Spleen (tissue), 11 donors: ENCODE measurements around the gene SCUBE1. TPM values are rescaled to one million over a fixed set of nuclear protein-coding genes. Genes with fewer than 3 reads are reported as not detected.

Source experiments
- DNase-seq: peaks from one replicate; pipeline ENCODE4 v3.0.0-alpha.2; 2020
- H3K27ac ChIP-seq, 8 donors: fragments of 200-600 bp; sonication (generic) in 7 of 8; 1 replicate in 4 of 8; 2 replicates in 4 of 8; pipeline versions ENCODE4 v1.5.0 to v1.8.0; 2016 to 2021; ENCODE audit warnings: inconsistent platforms in 4 of 8, mild to moderate bottlenecking in 4 of 8, moderate library complexity in 1 of 8
- H3K27me3 ChIP-seq, 7 donors: fragments of 200-600 bp; sonication (generic) in 6 of 7; replicated peaks in 1 of 7; 1 replicate in 4 of 7; 2 replicates in 3 of 7; pipeline versions ENCODE4 v1.5.0 to v1.8.0; 2016 to 2021; ENCODE audit warnings: inconsistent platforms in 3 of 7, mild to moderate bottlenecking in 1 of 7
- H3K36me3 ChIP-seq, 6 donors: fragments of 200-600 bp; sonication (generic) in 5 of 6; 1 replicate in 4 of 6; 2 replicates in 2 of 6; pipeline versions ENCODE4 v1.5.0 to v1.8.0; 2016 to 2021; ENCODE audit warnings: inconsistent platforms in 2 of 6
- H3K4me1 ChIP-seq, 6 donors: fragments of 200-600 bp; sonication (generic) in 5 of 6; 1 replicate in 3 of 6; 2 replicates in 3 of 6; pipeline versions ENCODE4 v1.5.0 to v1.8.0; 2016 to 2021; ENCODE audit warnings: inconsistent platforms in 3 of 6
- H3K4me3 ChIP-seq, 8 donors: fragments of 200-600 bp; sonication (generic) in 7 of 8; 1 replicate in 4 of 8; 2 replicates in 4 of 8; pipeline versions ENCODE4 v1.5.0 to v1.8.0; 2016 to 2021; ENCODE audit warnings: inconsistent platforms in 4 of 8, mild to moderate bottlenecking in 4 of 8, moderate library complexity in 2 of 8
- H3K9me3 ChIP-seq, 8 donors: fragments of 200-600 bp; sonication (generic) in 7 of 8; 1 replicate in 4 of 8; 2 replicates in 4 of 8; pipeline versions ENCODE4 v1.5.0 to v1.8.0; 2016 to 2021; ENCODE audit warnings: inconsistent platforms in 4 of 8
- CTCF ChIP-seq, 11 experiments: fragments of 200-600 bp in 7 of 11; fragments of 450-650 bp in 4 of 11; sonication (generic) in 4 of 11; IDR thresholded peaks in 8 of 11; conservative IDR thresholded peaks in 3 of 11; 1 replicate in 7 of 11; 2 replicates in 4 of 11; pipeline versions ENCODE4 v1.4.0 to v1.8.0; 2016 to 2021; ENCODE audit warnings: antibody characterized with exemption in 11 of 11, inconsistent platforms in 4 of 11, mild to moderate bottlenecking in 1 of 11
- POLR2A ChIP-seq, 3 donors: fragments of 450-650 bp; IDR thresholded peaks; one replicate each; pipeline ENCODE4 v1.5.1; 2017; ENCODE audit warnings: antibody characterized with exemption in 3 of 3, mild to moderate bottlenecking in 1 of 3
- POLR2AphosphoS5 ChIP-seq, 3 donors: sonication (generic); formaldehyde crosslinking; IDR thresholded peaks; one replicate each; pipeline ENCODE4 v1.5.1; 2017; ENCODE audit warnings: antibody characterized with exemption in 3 of 3
- WGBS, 5 donors: extraction: QIAGEN DNeasy Blood & Tissue Kit in 3 of 5; methylation state at CpG; one replicate each; pipeline versions ENCODE4 v1.1.5 to v1.1.7; 2013 to 2018; 5-methylcytosine and 5-hydroxymethylcytosine counted together
- intact Hi-C: fragments of 100-400 bp; cut with DNase I; formaldehyde crosslinking; loops from one replicate; pipeline ENCODE4 v1.15.0; 2023; ENCODE audit warnings: low total_unique reads
- polyA plus RNA-seq, 3 donors: library from polyadenylated mRNA; stranded (reverse); fragments of 200-250 nt; gene quantifications; one replicate each; pipeline ENCODE4 v1.2.1, GENCODE V29; 2013
- total RNA-seq, 7 donors: library from RNA; depleted of rRNA in 3 of 7; stranded (reverse); fragments of >200 nt in 3 of 7; fragmentation: NEBNext Ultra II Directional in 4 of 7; extraction: Animal tissue kit (Norgen Biotek cat#: 25700) in 4 of 7; gene quantifications; one replicate each; pipeline versions ENCODE4 v1.1.0 to v1.2.1, GENCODE V29; 2016 to 2021
- donor health status: healthy with polysubstance abuse.
- donor health status: DM: no; HTN: no; CAD: no; lungs with moderate emphysema.
- donor health status: DM: no; HTN: no; CAD: no.
- donor health status: Bipolar disorder and iron deficiency.
- donor health status: healthy.
- donor health status: DM: no; HTN: no; CAD: no.
- donor health status: DM: yes; HTN: yes; CAD: no.

The SCUBE1 gene
- total and polyA plus RNA-seq, 10 donors: 0.46 to 43.5 (median 15.9) TPM

GRCh38 chr22:43158778-43159483, 184.2 kb downstream of the SCUBE1 start:
- Histone ChIP-seq H3K4me1 (peaks cover 0 to 83% (median 42%) of the 10 kb centered on the region in 6 donors), H3K36me3 (peaks cover 0 to 70% (median 8%) of the 10 kb centered on the region in 6 donors), H3K27me3 (no peaks in the 10 kb centered on the region), H3K27ac (peak overlapping the region in 1 of 8 donors; percentile 23), H3K4me3 (no peak overlapping the region), H3K9me3 (no peaks in the 10 kb centered on the region)
- TF ChIP-seq CTCF (IDR thresholded peaks at IDR 0.05 in 8 of 11, conservative IDR thresholded peaks at IDR 0.05 in 3 of 11) (no peak), POLR2AphosphoS5 (IDR thresholded peaks at IDR 0.05) (peak in 1 of 3 donors; percentile 34)
- 83 to 94% (median 90%) methylated on average over 7 to 24 of the region's 24 CpGs for WGBS, 5 donors
- DNase-seq: no peak
- intact Hi-C loops: no loop called here

- peaks cover 0 to 62% (median 6%) of the 10 kb centered on the region in 6 donors for H3K36me3 ChIP-seq
- no peak for DNase-seq
- H3K9me3 ChIP-seq: no peaks in the 10 kb centered on the region
- 74 to 92% (median 82%) methylated on average over 8 to 9 of the region's 9 CpGs for WGBS, 5 donors
- no peak overlapping the region for H3K4me3 ChIP-seq
- intact Hi-C loops: no loop called here
- H3K4me1 ChIP-seq: peaks cover 0 to 81% (median 43%) of the 10 kb centered on the region in 6 donors
- TF ChIP-seq CTCF (IDR thresholded peaks at IDR 0.05 in 8 of 11, conservative IDR thresholded peaks at IDR 0.05 in 3 of 11) (no peak), POLR2AphosphoS5 (IDR thresholded peaks at IDR 0.05) (no peak), POLR2A (IDR thresholded peaks at IDR 0.05) (no peak)
- H3K27ac ChIP-seq: peak overlapping the region in 1 of 8 donors; percentile 11
- H3K27me3 ChIP-seq: no peaks in the 10 kb centered on the region
Observed at GRCh38 chr22:43157874-43158546, 185.2 kb downstream of the SCUBE1 start.

- Histone ChIP-seq H3K27ac (peak overlapping the region in 1 of 8 donors; percentile 96), H3K9me3 (no peaks in the 10 kb centered on the region), H3K4me1 (peaks cover 7 to 89% (median 55%) of the 10 kb centered on the region in 6 donors), H3K27me3 (peaks cover 0 to 4% (median 0%) of the 10 kb centered on the region in 7 donors), H3K36me3 (peaks cover 0 to 46% (median 0%) of the 10 kb centered on the region in 6 donors), H3K4me3 (no peak overlapping the region)
- intact Hi-C loops: no loop called here
- TF ChIP-seq POLR2A (IDR thresholded peaks at IDR 0.05): no peak
- TF ChIP-seq POLR2AphosphoS5 (IDR thresholded peaks at IDR 0.05): no peak
- TF ChIP-seq CTCF (IDR thresholded peaks at IDR 0.05 in 8 of 11, conservative IDR thresholded peaks at IDR 0.05 in 3 of 11): no peak
- no peak for DNase-seq
- 83 to 91% (median 85%) methylated on average over 12 of the region's 12 CpGs for WGBS, 5 donors
Observed at GRCh38 chr22:43156413-43156812, 186.8 kb downstream of the SCUBE1 start.

GRCh38 chr22:43155789-43156188, 187.4 kb downstream of the SCUBE1 start:
- peak overlapping the region in 1 of 8 donors; percentile 42 for H3K4me3 ChIP-seq
- peak overlapping the region in 3 of 8 donors; percentile 67 to 96 (median 95) for H3K27ac ChIP-seq
- H3K4me1 ChIP-seq: peaks cover 10 to 96% (median 60%) of the 10 kb centered on the region in 6 donors
- intact Hi-C loops: no loop called here
- no peak for DNase-seq
- 54 to 82% (median 64%) methylated on average over 5 of the region's 5 CpGs for WGBS, 5 donors
- TF ChIP-seq CTCF (IDR thresholded peaks at IDR 0.05 in 8 of 11, conservative IDR thresholded peaks at IDR 0.05 in 3 of 11): no peak
- no peak for TF ChIP-seq POLR2AphosphoS5 (IDR thresholded peaks at IDR 0.05)
- TF ChIP-seq POLR2A (IDR thresholded peaks at IDR 0.05): no peak
- H3K36me3 ChIP-seq: peaks cover 0 to 40% (median 0%) of the 10 kb centered on the region in 6 donors
- H3K27me3 ChIP-seq: peaks cover 0 to 10% (median 0%) of the 10 kb centered on the region in 7 donors
- H3K9me3 ChIP-seq: no peaks in the 10 kb centered on the region
